ENCODE measurements around the gene KISS1R. TPM values are rescaled to one million over a fixed set of nuclear protein-coding genes. Genes with fewer than 3 reads are reported as not detected.

Gene KISS1R
- polyA plus RNA-seq, 4 donors, result 0.25 to 0.55 TPM; not detected in 2

- peaks cover 0 to 37% (median 0%) of the 10 kb centered on the region in 3 donors for H3K4me1 ChIP-seq (ENCODE audit: control insufficient read depth in 3 of 3, insufficient read depth in 2 of 3, low read depth in 1 of 3, low read length in 2 of 3)
- peak overlapping the region in 1 of 3 donors; percentile 32 for H3K27ac ChIP-seq (ENCODE audit: low read depth in 1 of 3, low read length in 2 of 3)
- FAIRE-seq (no peak), DNase-seq (peak in 1 of 2 donors; percentile 40)
- peaks cover 0 to 12% of the 10 kb centered on the region in 2 donors for H3K9me3 ChIP-seq (ENCODE audit: control insufficient read depth in 2 of 2, insufficient read depth in 1 of 2, low read depth in 1 of 2, low read length in 1 of 2)
- 95 to 96% (median 96%) methylated on average over 19 of the region's 19 CpGs for WGBS, 3 donors
- no peak overlapping the region for H3K4me3 ChIP-seq (ENCODE audit: low read depth in 1 of 3, low read length in 3 of 3)
- H3K27me3 ChIP-seq (ENCODE audit: control insufficient read depth in 3 of 3, insufficient read depth in 3 of 3, low read length in 3 of 3), result no peaks in the 10 kb centered on the region
- peaks cover 0 to 99% (median 7%) of the 10 kb centered on the region in 3 donors for H3K36me3 ChIP-seq (ENCODE audit: control insufficient read depth in 3 of 3, insufficient read depth in 2 of 3, low read depth in 1 of 3, low read length in 3 of 3)
These were observed 47.9 kb downstream of the KISS1R start for GRCh38 chr19:964761-965694.

GRCh38 chr19:966485-967088 is 49.5 kb downstream of the KISS1R start:
- peaks cover 0 to 21% (median 0%) of the 10 kb centered on the region in 3 donors for H3K4me1 ChIP-seq (ENCODE audit: control insufficient read depth in 3 of 3, insufficient read depth in 2 of 3, low read depth in 1 of 3, low read length in 2 of 3)
- DNase-seq, result peak in 1 of 2 donors; percentile 24
- peaks cover 2 to 23% of the 10 kb centered on the region in 2 donors for H3K9me3 ChIP-seq (ENCODE audit: control insufficient read depth in 2 of 2, insufficient read depth in 1 of 2, low read depth in 1 of 2, low read length in 1 of 2)
- no peaks in the 10 kb centered on the region for H3K27me3 ChIP-seq (ENCODE audit: control insufficient read depth in 3 of 3, insufficient read depth in 3 of 3, low read length in 3 of 3)
- WGBS, 3 donors, result 92 to 94% (median 93%) methylated on average over 17 of the region's 17 CpGs
- no peak overlapping the region for H3K4me3 ChIP-seq (ENCODE audit: low read depth in 1 of 3, low read length in 3 of 3)
- FAIRE-seq, result no peak
- H3K27ac ChIP-seq (ENCODE audit: low read depth in 1 of 3, low read length in 2 of 3), result no peak overlapping the region
- H3K36me3 ChIP-seq (ENCODE audit: control insufficient read depth in 3 of 3, insufficient read depth in 2 of 3, low read depth in 1 of 3, low read length in 3 of 3), result peaks cover 6 to 99% (median 7%) of the 10 kb centered on the region in 3 donors

Other genes with a start within 250 kb of the KISS1R start
- 10 to 100 TPM in 2 of 4 donors, 1 to 10 TPM in 2; 4.0 to 31.9 (median 17.7) TPM for gene FSTL3, start 240.9 kb upstream of the KISS1R start, polyA plus RNA-seq
- under 1 TPM in 1 of 4 donors, not detected in 3; 0.95 TPM for gene PRSS57, start 221.9 kb upstream of the KISS1R start, polyA plus RNA-seq
- 10 to 100 TPM; 12.4 to 37.6 (median 25.3) TPM for gene PALM, start 208.4 kb upstream of the KISS1R start, polyA plus RNA-seq
- gene MISP, start 166.2 kb upstream of the KISS1R start, polyA plus RNA-seq, result 100 to 1,000 TPM; 189 to 644 (median 383) TPM
- gene PTBP1, start 119.9 kb upstream of the KISS1R start, polyA plus RNA-seq, result 100 to 1,000 TPM; 109 to 257 (median 140) TPM
- gene PLPPR3, start 95.4 kb upstream of the KISS1R start, polyA plus RNA-seq, result under 1 TPM in 2 of 4 donors, not detected in 2; 0.49 to 0.57 TPM
- under 1 TPM in 1 of 4 donors, not detected in 3; 0.22 TPM for gene AZU1, start 89.5 kb upstream of the KISS1R start, polyA plus RNA-seq
- gene PRTN3, start 76.3 kb upstream of the KISS1R start, polyA plus RNA-seq, result under 1 TPM in 1 of 4 donors, not detected in 3; 0.41 TPM
- 1 to 10 TPM in 1 of 4 donors, under 1 TPM in 1, not detected in 2; 0.09 to 1.8 TPM for gene ELANE, start 65.0 kb upstream of the KISS1R start, polyA plus RNA-seq
- 100 to 1,000 TPM in 1 of 4 donors, 10 to 100 TPM in 1, 1 to 10 TPM in 2; 3.8 to 601 (median 20.8) TPM for gene CFD, start 57.7 kb upstream of the KISS1R start, polyA plus RNA-seq
- 100 to 1,000 TPM in 1 of 4 donors, 10 to 100 TPM in 3; 39.0 to 107 (median 70.3) TPM for gene MED16, start 24.1 kb upstream of the KISS1R start, polyA plus RNA-seq
- gene RNU6-9, start 23.8 kb upstream of the KISS1R start, polyA plus RNA-seq, result not detected
- gene R3HDM4, start 4.1 kb upstream of the KISS1R start, polyA plus RNA-seq, result 10 to 100 TPM; 29.5 to 52.7 (median 42.3) TPM
- 100 to 1,000 TPM in 1 of 4 donors, 1 to 10 TPM in 3; 1.3 to 242 (median 4.8) TPM for gene ARID3A, start 8.7 kb downstream of the KISS1R start, polyA plus RNA-seq
- 10 to 100 TPM; 33.4 to 70.8 (median 57.5) TPM for gene WDR18, start 67.0 kb downstream of the KISS1R start, polyA plus RNA-seq
- gene GRIN3B, start 83.1 kb downstream of the KISS1R start, polyA plus RNA-seq, result under 1 TPM in 2 of 4 donors, not detected in 2; 0.10 to 0.16 TPM
- gene TMEM259, start 103.8 kb downstream of the KISS1R start, polyA plus RNA-seq, result 100 to 1,000 TPM; 123 to 313 (median 186) TPM
- gene RNU6-2, start 104.2 kb downstream of the KISS1R start, polyA plus RNA-seq, result not detected
- gene CNN2, start 109.3 kb downstream of the KISS1R start, polyA plus RNA-seq, result 10 to 100 TPM; 14.5 to 34.4 (median 22.6) TPM
- gene ABCA7, start 122.8 kb downstream of the KISS1R start, polyA plus RNA-seq, result 10 to 100 TPM in 2 of 4 donors, 1 to 10 TPM in 2; 3.1 to 60.3 (median 20.2) TPM
- 10 to 100 TPM; 15.9 to 81.1 (median 48.5) TPM for gene ARHGAP45, start 149.8 kb downstream of the KISS1R start, polyA plus RNA-seq
- 100 to 1,000 TPM; 122 to 189 (median 142) TPM for gene POLR2E, start 178.0 kb downstream of the KISS1R start, polyA plus RNA-seq
- gene GPX4, start 186.7 kb downstream of the KISS1R start, polyA plus RNA-seq, result 1,000 to 10,000 TPM in 2 of 4 donors, 100 to 1,000 TPM in 2; 335 to 1,298 (median 781) TPM